PC-9 (cell line): ENCODE measurements around the gene IMPG2. TPM values are rescaled to one million over a fixed set of nuclear protein-coding genes. Genes with fewer than 3 reads are reported as not detected.

Experiments
- BruUV-seq: library from RNA; stranded (reverse); fragments of 400-500 nt; replicated peaks from 2 replicates; lab custom pipeline; 2021; lab: Mats Ljungman, UMichigan
- CTCF ChIA-PET: fragments of 300-600 bp; sonication (Branson Sonifier 250); formaldehyde crosslinking; loops from one replicate; lab custom pipeline; 2022; ENCODE audit warnings: antibody characterized with exemption; lab: Charles Lee
- POLR2A ChIA-PET: fragments of 300-600 bp; sonication (Branson Sonifier 250); formaldehyde crosslinking; loops from one replicate; lab custom pipeline; 2022; ENCODE audit warnings: antibody characterized with exemption; ENCODE audit not compliant: unreplicated experiment; lab: Charles Lee
- DNase-seq, 2 experiments: peaks; one replicate each; pipeline versions ENCODE4 v3.0.0 to v3.0.0-alpha.2; 2015 to 2022; ENCODE audit warnings: mixed read lengths in 1 of 2
- H2AFZ ChIP-seq: fragments of 200-600 bp; sonication (generic); 2 replicates; pipeline ENCODE4 v1.8.1; 2017; ENCODE audit warnings: antibody characterized with exemption
- H3F3A ChIP-seq: fragments of 200-600 bp; sonication (generic); 2 replicates; pipeline ENCODE4 v1.8.1; 2017; ENCODE audit warnings: antibody characterized with exemption, mild to moderate bottlenecking, low read depth; ENCODE audit not compliant: insufficient read depth
- H3K27ac ChIP-seq: fragments of 200-600 bp; sonication (generic); 2 replicates; pipeline ENCODE4 v1.6.1; 2016; ENCODE audit warnings: mixed run types
- H3K27me3 ChIP-seq: fragments of 200-600 bp; sonication (generic); 2 replicates; pipeline ENCODE4 v1.6.1; 2016; ENCODE audit warnings: low read depth, mixed run types; ENCODE audit not compliant: insufficient read depth
- H3K36me3 ChIP-seq: fragments of 200-600 bp; sonication (generic); 2 replicates; pipeline ENCODE4 v1.6.1; 2016; ENCODE audit warnings: low read depth, mixed run types
- H3K4me1 ChIP-seq: fragments of 200-600 bp; sonication (generic); replicated peaks from 2 replicates; pipeline ENCODE4 v1.6.1; 2016; ENCODE audit warnings: mixed run types; ENCODE audit not compliant: insufficient read depth
- H3K4me2 ChIP-seq: fragments of 200-600 bp; sonication (generic); 2 replicates; pipeline ENCODE4 v1.6.1; 2017; ENCODE audit warnings: mixed run types
- H3K4me3 ChIP-seq: fragments of 200-600 bp; sonication (generic); 2 replicates; pipeline ENCODE4 v1.6.1; 2016; ENCODE audit warnings: mixed run types
- H3K79me2 ChIP-seq: fragments of 200-600 bp; sonication (generic); 2 replicates; pipeline ENCODE4 v1.6.1; 2017; ENCODE audit warnings: low read depth, mixed run types
- H3K9me2 ChIP-seq: fragments of 200-600 bp; sonication (generic); 2 replicates; pipeline ENCODE4 v1.8.1; 2017; ENCODE audit warnings: mild to moderate bottlenecking; ENCODE audit not compliant: insufficient read depth
- H3K9me3 ChIP-seq: fragments of 200-600 bp; sonication (generic); 2 replicates; pipeline ENCODE4 v1.8.1; 2016; ENCODE audit warnings: low read depth; ENCODE audit not compliant: insufficient read depth
- H4K20me1 ChIP-seq: fragments of 200-600 bp; sonication (generic); 2 replicates; pipeline ENCODE4 v1.8.1; 2017; ENCODE audit not compliant: insufficient read depth
- CTCF ChIP-seq: fragments of 200-600 bp; sonication (generic); conservative IDR thresholded peaks from 2 replicates; pipeline ENCODE4 v1.6.1; 2017; ENCODE audit warnings: mixed run types, antibody characterized with exemption, mild to moderate bottlenecking, moderate library complexity
- EZH2 ChIP-seq: fragments of 200-600 bp; sonication (generic); IDR thresholded peaks from 2 replicates; pipeline ENCODE4 v1.8.0; 2017; ENCODE audit warnings: antibody characterized with exemption, low read depth
- intact Hi-C: fragments of 100-400 bp; cut with micrococcal nuclease; formaldehyde crosslinking; loops from one replicate; pipeline ENCODE4 v1.10.0; 2022; ENCODE audit not compliant: unreplicated experiment
- total RNA-seq: library from RNA; stranded (reverse); gene quantifications from 2 replicates; pipeline ENCODE4 v1.2.3, GENCODE V29; 2021

IMPG2 gene
- total RNA-seq, 1 experiment from 2014 or later = 0.11 TPM

- no peak for DNase-seq
- H3K4me1 ChIP-seq = no peaks in the 10 kb centered on the region
- TF ChIP-seq EZH2 (no peak), CTCF (no peak)
- no TSS peak for BruUV-seq
- no peaks in the 10 kb centered on the region for H3K36me3 ChIP-seq
- no peaks in the 10 kb centered on the region for H3K79me2 ChIP-seq
- no peak overlapping the region for H3K4me3 ChIP-seq
- H3K4me2 ChIP-seq = no peak overlapping the region
- H3K9me2 ChIP-seq = no peaks in the 10 kb centered on the region
- no peaks in the 10 kb centered on the region for H3K27me3 ChIP-seq
- no peak overlapping the region for H2AFZ ChIP-seq
- CTCF ChIA-PET = interaction anchor here (0.6 kb wide), 1 partner anchor 107 kb away, joined by 3 read pairs; no protein-coding TSS in a partner anchor
- POLR2A ChIA-PET = interaction anchor here (0.6 kb wide), 1 partner anchor 231 kb away, joined by 5 read pairs; no protein-coding TSS in a partner anchor
- H3K27ac ChIP-seq = no peak overlapping the region
- intact Hi-C loops = no loop called here
- H4K20me1 ChIP-seq = no peaks in the 10 kb centered on the region
- H3F3A ChIP-seq = no peaks in the 10 kb centered on the region
- H3K9me3 ChIP-seq = no peaks in the 10 kb centered on the region; the same call in 1 of the 2 replicates
Measured at GRCh38 chr3:101278727-101279126, 41.6 kb downstream of the IMPG2 start.

- BruUV-seq = no TSS peak
- DNase-seq = no peak
- ChIA-PET CTCF (no interaction called here), POLR2A (no interaction called here)
- no peak overlapping the region for H2AFZ ChIP-seq
- no peak overlapping the region for H3K4me3 ChIP-seq
- H3K4me1 ChIP-seq = no peaks in the 10 kb centered on the region
- H3F3A ChIP-seq = no peaks in the 10 kb centered on the region
- TF ChIP-seq EZH2 (no peak), CTCF (no peak)
- no peak overlapping the region for H3K27ac ChIP-seq
- no peaks in the 10 kb centered on the region for H3K36me3 ChIP-seq
- H3K4me2 ChIP-seq = no peak overlapping the region
- no peaks in the 10 kb centered on the region for H3K9me2 ChIP-seq
- intact Hi-C loops = no loop called here
- no peaks in the 10 kb centered on the region for H3K79me2 ChIP-seq
- no peaks in the 10 kb centered on the region for H3K27me3 ChIP-seq
- H3K9me3 ChIP-seq = no peaks in the 10 kb centered on the region; the same call in 1 of the 2 replicates
- no peaks in the 10 kb centered on the region for H4K20me1 ChIP-seq
Measured at GRCh38 chr3:101273608-101274007, 46.8 kb downstream of the IMPG2 start.

GRCh38 chr3:101273156-101273555 lies 47.2 kb downstream of the IMPG2 start:
- intact Hi-C loops = no loop called here
- Histone ChIP-seq H3K4me3 (no peak overlapping the region), H3K36me3 (no peaks in the 10 kb centered on the region), H3K27me3 (no peaks in the 10 kb centered on the region), H3K4me2 (no peak overlapping the region), H4K20me1 (no peaks in the 10 kb centered on the region), H3F3A (no peaks in the 10 kb centered on the region), H3K9me3 (no peaks in the 10 kb centered on the region; the same call in 1 of the 2 replicates), H2AFZ (no peak overlapping the region), H3K4me1 (no peaks in the 10 kb centered on the region), H3K27ac (no peak overlapping the region), H3K9me2 (no peaks in the 10 kb centered on the region), H3K79me2 (no peaks in the 10 kb centered on the region)
- CTCF ChIA-PET = no interaction called here
- no peak for DNase-seq
- POLR2A ChIA-PET = no interaction called here
- TF ChIP-seq CTCF (no peak), EZH2 (no peak)
- BruUV-seq = no TSS peak
